WTC11 (cell line): Measurements from ENCODE around the gene ABCB4. TPM values are rescaled to one million over a fixed set of nuclear protein-coding genes. Genes with fewer than 3 reads are reported as not detected.

Source experiments
- total RNA-seq: library from RNA; stranded (reverse); gene quantifications from 3 replicates; pipeline ENCODE4 v1.2.3, GENCODE V29; 2021

The ABCB4 gene
- total RNA-seq, 1 experiment from 2014 or later = 1.2 TPM

Other genes starting within 250 kb of the ABCB4 start
- 4.0 to 6.9 TPM (median 5.5 TPM) in 3 replicates for gene CROT, start 130.0 kb downstream of the ABCB4 start, total RNA-seq
- 0.60 to 0.94 TPM (median 0.82 TPM) in 3 replicates for gene ABCB1, start 125.2 kb upstream of the ABCB4 start, total RNA-seq
- gene RUNDC3B, start 152.7 kb upstream of the ABCB4 start, total RNA-seq = 0.15 to 0.89 TPM (median 0.62 TPM) in 3 replicates